OCI-LY1 (cell line): ENCODE data around the gene EDC4.

Source experiments
- H2AFZ ChIP-seq: fragments of 200-600 bp; sonication (generic), shearing (Covaris generic); 2 replicates; pipeline ENCODE4 v1.6.0; 2014; ENCODE audit warnings: antibody characterized with exemption, mild to moderate bottlenecking, low read length
- H3F3A ChIP-seq: fragments of 200-600 bp; sonication (generic), shearing (Covaris generic); 2 replicates; pipeline ENCODE4 v1.6.0; 2014; ENCODE audit warnings: mild to moderate bottlenecking, antibody characterized with exemption, low read length, moderate library complexity; ENCODE audit not compliant: insufficient read depth
- H3K27ac ChIP-seq: fragments of 200-600 bp; sonication (generic); 2 replicates; pipeline ENCODE4 v1.5.1; 2014; ENCODE audit warnings: low read length, mixed run types, mild to moderate bottlenecking, low read depth; ENCODE audit not compliant: poor library complexity, severe bottlenecking
- H3K27me3 ChIP-seq: fragments of 200-600 bp; sonication (generic); 2 replicates; pipeline ENCODE4 v1.6.0; 2014; ENCODE audit warnings: antibody characterized with exemption, mild to moderate bottlenecking, low read length, moderate library complexity; ENCODE audit not compliant: insufficient read depth
- H3K36me3 ChIP-seq: fragments of 200-600 bp; sonication (generic); 2 replicates; pipeline ENCODE4 v1.6.1; 2014; ENCODE audit warnings: mild to moderate bottlenecking, antibody characterized with exemption, low read length, moderate library complexity, mixed read lengths; ENCODE audit not compliant: insufficient read depth
- H3K4me1 ChIP-seq: fragments of 200-600 bp; sonication (generic); 2 replicates; pipeline ENCODE4 v1.5.1; 2014; ENCODE audit warnings: mild to moderate bottlenecking, low read length, moderate library complexity; ENCODE audit not compliant: insufficient read depth, severe bottlenecking
- H3K4me2 ChIP-seq: fragments of 200-600 bp; sonication (generic), shearing (Covaris generic); 2 replicates; pipeline ENCODE4 v1.6.1; 2014; ENCODE audit warnings: low read length
- H3K4me3 ChIP-seq: fragments of 200-600 bp; sonication (generic); 2 replicates; pipeline ENCODE4 v1.5.1; 2014; ENCODE audit warnings: low read length, low read depth, mild to moderate bottlenecking, mixed read lengths; ENCODE audit not compliant: poor library complexity, severe bottlenecking
- H3K79me2 ChIP-seq: fragments of 200-600 bp; shearing (Covaris generic); 2 replicates; pipeline ENCODE4 v1.6.1; 2016; ENCODE audit warnings: mixed run types, low read length, mixed read lengths; ENCODE audit not compliant: insufficient read depth
- H3K9ac ChIP-seq: fragments of 200-600 bp; sonication (generic), shearing (Covaris generic); 2 replicates; pipeline ENCODE4 v1.6.1; 2014; ENCODE audit warnings: mild to moderate bottlenecking, low read length, mixed read lengths
- H3K9me2 ChIP-seq: fragments of 200-600 bp; sonication (generic), shearing (Covaris generic); 2 replicates; pipeline ENCODE4 v1.6.1; 2014; ENCODE audit warnings: low read depth, mild to moderate bottlenecking, low read length, mixed read lengths
- H3K9me3 ChIP-seq: fragments of 200-600 bp; shearing (Covaris generic); 2 replicates; pipeline ENCODE4 v1.6.1; 2014; ENCODE audit warnings: low read length, mixed read lengths
- H4K20me1 ChIP-seq: fragments of 200-600 bp; sonication (generic), shearing (Covaris generic); 2 replicates; pipeline ENCODE4 v1.6.0; 2016; ENCODE audit warnings: mild to moderate bottlenecking, low read length; ENCODE audit not compliant: insufficient read depth
- CTCF ChIP-seq: fragments of 200-600 bp; sonication (generic), shearing (Covaris generic); IDR thresholded peaks from 2 replicates; pipeline ENCODE4 v1.5.1; 2017; ENCODE audit warnings: mild to moderate bottlenecking, antibody characterized with exemption, low read length, moderate library complexity, mixed read lengths
- EZH2 ChIP-seq: fragments of 200-600 bp; sonication (generic), shearing (Covaris generic); IDR thresholded peaks from 2 replicates; pipeline ENCODE4 v1.8.0; 2017; ENCODE audit warnings: borderline replicate concordance, mixed run types, mild to moderate bottlenecking, antibody characterized with exemption, low read length, moderate library complexity, mixed read lengths

The EDC4 gene

GRCh38 chr16:67930191-67930590 is 57.3 kb downstream of the EDC4 start:
- Histone ChIP-seq H3K4me3 (no peak overlapping the region), H3K79me2 (no peaks in the 10 kb centered on the region), H3K27me3 (no peaks in the 10 kb centered on the region), H2AFZ (no peak overlapping the region), H3K27ac (no peak overlapping the region), H3K4me1 (peaks cover 25% of the 10 kb centered on the region), H3K9ac (no peak overlapping the region), H3K4me2 (no peak overlapping the region), H3F3A (no peaks in the 10 kb centered on the region), H3K9me3 (no peaks in the 10 kb centered on the region), H3K9me2 (no peaks in the 10 kb centered on the region), H3K36me3 (peaks cover 37% of the 10 kb centered on the region; the same call in 1 of the 2 replicates), H4K20me1 (no peaks in the 10 kb centered on the region)
- TF ChIP-seq EZH2 (no peak), CTCF (no peak)

DNA sequence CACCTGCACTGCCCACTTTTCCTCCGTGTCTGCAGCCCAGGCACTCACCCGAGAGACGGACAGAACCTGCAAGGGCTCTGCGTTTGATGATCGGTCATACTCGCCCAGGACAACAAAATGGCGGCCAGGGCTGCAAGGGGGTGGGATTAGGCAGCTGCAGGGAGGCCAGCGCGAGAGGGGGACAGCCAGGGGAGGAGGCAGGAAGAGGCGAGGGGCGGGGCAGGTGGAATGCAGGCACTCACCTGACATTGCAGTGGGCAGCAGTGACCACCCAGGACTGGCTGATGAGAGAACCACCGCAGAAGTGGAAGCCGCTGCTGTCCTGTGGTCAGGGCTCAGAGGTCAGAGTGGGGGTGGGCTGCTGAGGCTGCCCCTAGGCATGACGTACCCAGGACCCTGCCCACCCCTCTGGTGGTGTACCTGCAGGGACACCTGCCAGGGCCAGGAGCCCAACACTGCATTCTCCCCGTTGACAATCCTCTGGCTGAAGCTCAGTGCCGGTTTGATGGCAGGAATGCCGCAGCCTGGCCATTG is 57.9 kb downstream of the EDC4 start:
- Histone ChIP-seq H3K9me2 (no peaks in the 10 kb centered on the region), H3F3A (no peaks in the 10 kb centered on the region), H3K79me2 (no peaks in the 10 kb centered on the region), H3K4me1 (peaks cover 24% of the 10 kb centered on the region), H3K9ac (no peak overlapping the region), H3K9me3 (no peaks in the 10 kb centered on the region), H2AFZ (no peak overlapping the region), H3K4me2 (no peak overlapping the region), H3K27ac (no peak overlapping the region), H3K27me3 (no peaks in the 10 kb centered on the region), H3K4me3 (no peak overlapping the region), H4K20me1 (no peaks in the 10 kb centered on the region), H3K36me3 (peaks cover 38% of the 10 kb centered on the region; the same call in 1 of the 2 replicates)
- TF ChIP-seq EZH2 (no peak), CTCF (no peak)
